Psoas muscle (tissue), 8 donors: Measurements from ENCODE around the gene CAP2. TPM values are rescaled to one million over a fixed set of nuclear protein-coding genes. Genes with fewer than 3 reads are reported as not detected.
A peak's percentile ranks its signal among the peaks of the same experiment; 100 is the strongest.

Source experiments
- ATAC-seq, 4 donors: fragments of 200-7000 bp; cut with Tn5 transposase; one replicate each; pipeline ENCODE4 v1.9.1; 2020; ENCODE audit warnings: moderate library complexity in 3 of 4, mild to moderate bottlenecking in 2 of 4
- DNase-seq, 2 donors: peaks; one replicate each; pipeline ENCODE4 v3.0.0-alpha.2; 2020
- H3K27ac ChIP-seq: fragments of 200-600 bp; one replicate; pipeline ENCODE4 v1.8.0; 2022
- H3K27me3 ChIP-seq, 3 donors: fragments of 200-600 bp in 1 of 3; one replicate each; pipeline versions ENCODE4 v1.6.1 to v1.8.0; 2013 to 2022; ENCODE audit warnings: low read length in 2 of 3, mild to moderate bottlenecking in 2 of 3, moderate library complexity in 1 of 3; ENCODE audit not compliant: insufficient read depth in 3 of 3
- H3K36me3 ChIP-seq, 2 donors: fragments of 200-600 bp in 1 of 2; one replicate each; pipeline versions ENCODE4 v1.6.1 to v1.8.0; 2013 to 2022; ENCODE audit warnings: low read depth in 1 of 2, mild to moderate bottlenecking in 1 of 2, moderate library complexity in 1 of 2; ENCODE audit not compliant: insufficient read depth in 1 of 2
- H3K4me1 ChIP-seq: fragments of 200-600 bp; one replicate; pipeline ENCODE4 v1.8.0; 2022
- H3K4me3 ChIP-seq: fragments of 200-600 bp; one replicate; pipeline ENCODE4 v1.8.0; 2022; ENCODE audit warnings: mild to moderate bottlenecking
- H3K9me3 ChIP-seq: fragments of 200-600 bp; one replicate; pipeline ENCODE4 v1.8.0; 2022
- CTCF ChIP-seq: fragments of 200-600 bp; IDR thresholded peaks from one replicate; pipeline ENCODE4 v1.8.0; 2022; ENCODE audit warnings: antibody characterized with exemption
- whole genome bisulfite sequencing, 3 donors: extraction: QIAGEN DNeasy Blood & Tissue Kit; methylation state at CpG; one replicate each; pipeline versions ENCODE4 v1.1.6 to v1.1.7; 2013; 5-methylcytosine and 5-hydroxymethylcytosine counted together
- intact Hi-C, 2 donors: fragments of 100-400 bp; cut with DNase I; formaldehyde crosslinking; loops; one replicate each; pipeline versions ENCODE4 v1.11.0 to v1.14.2; 2022
- polyA plus RNA-seq, 3 donors: library from polyadenylated mRNA; stranded (reverse); fragments of 200-250 nt; gene quantifications; one replicate each; pipeline ENCODE4 v1.2.3, GENCODE V29; 2013
- total RNA-seq, 4 donors: library from RNA; stranded (reverse); fragmentation: NEBNext Ultra II Directional in 2 of 4; extraction: Animal tissue kit (Norgen Biotek cat#: 25700) in 2 of 4; gene quantifications; one replicate each; pipeline versions ENCODE4 v1.2.1 to v1.2.4, GENCODE V29; 2021 to 2023
- donor health status: healthy with polysubstance abuse.
- donor health status: DM: no; HTN: no; CAD: no; lungs with moderate emphysema.
- donor health status: Bipolar disorder and iron deficiency.
- donor health status: healthy.
- donor health status: DM: yes; HTN: yes; CAD: no.
- donor health status: DM: no; HTN: no; CAD: no.
- donor health status: DM: no; HTN: no; CAD: no.
- donor health status: DM: yes; HTN: yes; CAD: no.

Gene CAP2
- total and polyA plus RNA-seq, 7 donors = 176 to 452 (median 344) TPM

GRCh38 chr6:17417817-17418216 is 24.4 kb downstream of the CAP2 start:
- 25 to 37% (median 29%) methylated on average over 4 of the region's 4 CpGs for WGBS, 3 donors
- TF ChIP-seq CTCF = no peak
- Histone ChIP-seq H3K4me1 (peaks cover 77% of the 10 kb centered on the region), H3K36me3 (peaks cover 0 to 18% of the 10 kb centered on the region in 2 donors), H3K4me3 (peak overlapping the region; percentile 46), H3K9me3 (no peaks in the 10 kb centered on the region), H3K27me3 (no peaks in the 10 kb centered on the region), H3K27ac (peak overlapping the region; percentile 96)
- intact Hi-C loops = loop anchor here in 1 of 2 donors (2.0 to 5.0 kb wide), 2 partner anchors 19 to 126 kb away; no protein-coding TSS in a partner anchor
- ATAC-seq = peak; percentile 35 to 45 (median 36)
- DNase-seq = no peak

- intact Hi-C loops = loop anchor here in 1 of 2 donors (5.0 kb wide), 1 partner anchor 126 kb away; no protein-coding TSS in a partner anchor
- no peak for TF ChIP-seq CTCF
- no peaks in the 10 kb centered on the region for H3K9me3 ChIP-seq
- no peaks in the 10 kb centered on the region for H3K27me3 ChIP-seq
- H3K4me3 ChIP-seq = peak overlapping the region; percentile 46
- H3K4me1 ChIP-seq = peaks cover 75% of the 10 kb centered on the region
- WGBS, 3 donors = 18 to 28% (median 19%) methylated on average over 12 of the region's 12 CpGs
- H3K36me3 ChIP-seq = peaks cover 0 to 24% of the 10 kb centered on the region in 2 donors
- peak in 1 of 2 donors; percentile 55 for DNase-seq
- ATAC-seq = peak; percentile 88 to 89 (median 88)
- peak overlapping the region; percentile 96 for H3K27ac ChIP-seq
Observed at GRCh38 chr6:17418281-17419188, 25.1 kb downstream of the CAP2 start.

- H3K4me1 ChIP-seq = peaks cover 70% of the 10 kb centered on the region
- peak overlapping the region; percentile 96 for H3K27ac ChIP-seq
- WGBS, 3 donors = 30 to 48% (median 30%) methylated on average over 3 of the region's 3 CpGs
- DNase-seq (no peak), ATAC-seq (peak; percentile 8 to 29 (median 23))
- H3K4me3 ChIP-seq = peak overlapping the region; percentile 32
- H3K36me3 ChIP-seq = peaks cover 0 to 30% of the 10 kb centered on the region in 2 donors
- no peaks in the 10 kb centered on the region for H3K9me3 ChIP-seq
- no peaks in the 10 kb centered on the region for H3K27me3 ChIP-seq
- intact Hi-C loops = loop anchor here in 1 of 2 donors (5.0 kb wide), 1 partner anchor 127 kb away; no protein-coding TSS in a partner anchor
- TF ChIP-seq CTCF = no peak
Observed at GRCh38 chr6:17419189-17419575, 25.8 kb downstream of the CAP2 start.

- H3K27ac ChIP-seq = peak overlapping the region; percentile 96
- H3K27me3 ChIP-seq = no peaks in the 10 kb centered on the region
- intact Hi-C loops = no loop called here
- H3K36me3 ChIP-seq = peaks cover 0 to 42% of the 10 kb centered on the region in 2 donors
- H3K4me1 ChIP-seq = peaks cover 71% of the 10 kb centered on the region
- no peak for TF ChIP-seq CTCF
- WGBS, 3 donors = 76 to 85% (median 77%) methylated on average over 2 of the region's 2 CpGs
- no peaks in the 10 kb centered on the region for H3K9me3 ChIP-seq
- DNase-seq (no peak), ATAC-seq (no peak)
- no peak overlapping the region for H3K4me3 ChIP-seq
Observed at GRCh38 chr6:17420368-17420767, 27.0 kb downstream of the CAP2 start.
